NT2/D1 (cell line): Measurements from ENCODE around the gene MIA.

Source experiments
- SUZ12 ChIP-seq: IDR thresholded peaks from 2 replicates; pipeline ENCODE4 v1.6.1; 2011; ENCODE audit not compliant: insufficient read length, insufficient read depth; ENCODE audit errors: extremely low read depth
- ZNF274 ChIP-seq: IDR thresholded peaks from 2 replicates; pipeline ENCODE4 v1.6.1; 2011; ENCODE audit warnings: mild to moderate bottlenecking, low read depth, low read length

DNA sequence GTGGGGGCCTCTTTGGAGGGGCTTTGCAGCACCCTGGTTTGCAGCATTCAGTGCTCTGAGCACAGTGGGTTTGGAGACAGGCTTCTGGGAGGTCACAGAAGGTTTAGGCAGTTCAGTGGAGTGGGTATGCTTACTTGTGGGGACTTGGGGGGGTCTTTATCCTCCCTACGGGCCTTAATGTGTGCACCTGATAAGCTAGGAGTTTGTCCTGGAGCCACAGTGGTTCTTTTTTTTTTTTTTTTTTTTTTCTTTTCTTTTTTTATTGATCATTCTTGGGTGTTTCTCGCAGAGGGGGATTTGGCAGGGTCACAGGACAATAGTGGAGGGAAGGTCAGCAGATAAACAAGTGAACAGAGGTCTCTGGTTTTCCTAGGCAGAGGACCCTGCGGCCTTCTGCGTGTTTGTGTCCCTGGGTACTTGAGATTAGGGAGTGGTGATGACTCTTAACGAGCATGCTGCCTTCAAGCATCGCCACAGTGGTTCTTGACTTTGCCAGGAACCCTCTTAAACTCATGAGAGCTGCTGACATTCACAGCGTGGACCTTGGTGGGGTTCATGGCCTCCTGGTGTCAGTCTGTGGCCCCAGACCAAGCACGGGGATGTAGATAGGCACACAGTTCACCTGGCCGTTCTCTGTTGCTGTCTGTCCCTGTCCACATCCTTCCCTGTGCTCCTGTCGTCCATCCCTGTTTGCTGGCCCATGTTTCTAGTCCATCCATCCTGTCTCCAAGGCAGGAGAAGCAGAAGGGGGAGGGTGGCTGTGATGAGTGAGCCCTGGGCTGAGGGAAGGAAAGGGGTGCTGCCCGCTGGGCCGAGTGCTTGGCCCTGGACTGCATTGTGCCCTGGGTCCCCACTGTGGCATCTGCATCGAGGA lies 26.3 kb downstream of the MIA start:
- TF ChIP-seq ZNF274 (no peak), SUZ12 (no peak)
